Endothelial cell of umbilical vein (primary cell): ENCODE data around the gene USP40. TPM values are rescaled to one million over a fixed set of nuclear protein-coding genes. Genes with fewer than 3 reads are reported as not detected.

Experiments
- BruUV-seq: library from RNA; stranded (reverse); fragments of 400-500 nt; replicated peaks from 2 replicates; lab custom pipeline; 2021; lab: Mats Ljungman, UMichigan
- CTCF ChIA-PET: fragments of 300-600, 350-600 bp; sonication (Branson Sonifier 250); formaldehyde crosslinking; loops from one replicate; lab custom pipeline; 2021; ENCODE audit warnings: antibody characterized with exemption, inconsistent platforms; lab: Charles Lee
- POLR2A ChIA-PET: fragments of 300-600, 350-600 bp; sonication (Branson Sonifier 250); formaldehyde crosslinking; loops from one replicate; lab custom pipeline; 2021; ENCODE audit warnings: antibody characterized with exemption, inconsistent platforms; lab: Charles Lee
- DNase-seq: peaks from one replicate; pipeline ENCODE4 v3.0.0-alpha.2; 2011; ENCODE audit warnings: low read depth, low spot score
- FAIRE-seq: peaks from 2 replicates; lab custom pipeline; 2011; peaks lifted over from hg19 to GRCh38; lab: Jason Lieb, UNC
- H2AFZ ChIP-seq: 2 replicates; pipeline ENCODE4 v1.6.0; 2012; ENCODE audit warnings: low read depth, low read length, control low read depth, inconsistent platforms
- H3K27ac ChIP-seq: 2 replicates; pipeline ENCODE4 v1.5.1; 2011; ENCODE audit warnings: low read depth, mild to moderate bottlenecking, control low read depth, low read length, moderate library complexity; ENCODE audit not compliant: insufficient read depth
- H3K27me3 ChIP-seq, 2 experiments: 2 replicates each; pipeline versions ENCODE4 v1.6.0 to v1.6.1; 2011; ENCODE audit warnings: low read length in 2 of 2, mixed read lengths in 1 of 2; ENCODE audit not compliant: control insufficient read depth in 2 of 2, insufficient read depth in 2 of 2
- H3K36me3 ChIP-seq, 2 experiments: 2 replicates in 1 of 2; 3 replicates in 1 of 2; pipeline ENCODE4 v1.5.1; 2011; ENCODE audit warnings: low read length in 2 of 2, mild to moderate bottlenecking in 1 of 2, moderate library complexity in 1 of 2; ENCODE audit not compliant: control insufficient read depth in 2 of 2, insufficient read depth in 2 of 2; ENCODE audit errors: extremely low read depth in 1 of 2
- H3K4me1 ChIP-seq: 3 replicates; pipeline ENCODE4 v1.5.1; 2011; ENCODE audit warnings: mild to moderate bottlenecking, low read length; ENCODE audit not compliant: control insufficient read depth, insufficient read depth; ENCODE audit errors: extremely low read depth
- H3K4me2 ChIP-seq: 2 replicates; pipeline ENCODE4 v1.6.1; 2011; ENCODE audit warnings: low read length, control low read depth, mixed read lengths; ENCODE audit not compliant: insufficient read depth
- H3K4me3 ChIP-seq, 3 experiments: fragments of 200-600 bp in 1 of 3; sonication (generic), shearing (Covaris generic) in 1 of 3; replicated peaks in 1 of 3; 2 replicates each; pipeline ENCODE4 v1.5.1; 2011 to 2016; ENCODE audit warnings: control low read depth in 3 of 3, low read length in 3 of 3, mild to moderate bottlenecking in 2 of 3, inconsistent platforms in 1 of 3, low read depth in 1 of 3, moderate library complexity in 1 of 3; ENCODE audit not compliant: insufficient read depth in 1 of 3
- H3K79me2 ChIP-seq: 2 replicates; pipeline ENCODE4 v1.6.0; 2012; ENCODE audit warnings: low read length, inconsistent platforms; ENCODE audit not compliant: control insufficient read depth, insufficient read depth
- H3K9ac ChIP-seq: replicated peaks from 2 replicates; pipeline ENCODE3; 2011; ENCODE audit warnings: low read length, control low read depth; ENCODE audit not compliant: insufficient read depth; ENCODE audit errors: extremely low read depth
- H3K9me1 ChIP-seq: replicated peaks from 3 replicates; pipeline ENCODE4 v1.6.0; 2011; ENCODE audit warnings: mild to moderate bottlenecking, low read length; ENCODE audit not compliant: control insufficient read depth, insufficient read depth; ENCODE audit errors: extremely low read depth
- H3K9me3 ChIP-seq: replicated peaks from 2 replicates; pipeline ENCODE4 v1.5.1; 2012; ENCODE audit warnings: low read length, inconsistent platforms; ENCODE audit not compliant: control insufficient read depth, insufficient read depth
- H4K20me1 ChIP-seq: replicated peaks from 2 replicates; pipeline ENCODE3; 2011; ENCODE audit warnings: mild to moderate bottlenecking, low read length; ENCODE audit not compliant: control insufficient read depth, insufficient read depth; ENCODE audit errors: extremely low read depth
- EZH2 ChIP-seq: IDR thresholded peaks from 2 replicates; pipeline ENCODE4 v1.6.1; 2012; ENCODE audit warnings: borderline replicate concordance, low read depth, mild to moderate bottlenecking, moderate library complexity, low read length, inconsistent platforms; ENCODE audit not compliant: severe bottlenecking
- FOS ChIP-seq: IDR thresholded peaks from 2 replicates; pipeline ENCODE4 v1.6.1; 2011; ENCODE audit warnings: mild to moderate bottlenecking, low read length, moderate library complexity, borderline replicate concordance; ENCODE audit not compliant: insufficient read depth
- GATA2 ChIP-seq: IDR thresholded peaks from 2 replicates; pipeline ENCODE4 v1.7.0; 2011; ENCODE audit warnings: low read depth, mild to moderate bottlenecking, moderate library complexity, mixed read lengths, low read length; ENCODE audit not compliant: insufficient read length, insufficient read depth
- JUN ChIP-seq: IDR thresholded peaks from 2 replicates; pipeline ENCODE4 v1.6.1; 2011; ENCODE audit warnings: borderline replicate concordance, low read depth; ENCODE audit not compliant: insufficient read length, insufficient read depth
- MYC ChIP-seq: IDR thresholded peaks from one replicate; pipeline ENCODE4 v1.6.1; 2011; ENCODE audit warnings: mild to moderate bottlenecking, low read depth, low read length
- POLR2A ChIP-seq: IDR thresholded peaks from 2 replicates; pipeline ENCODE4 v1.6.1; 2012; ENCODE audit warnings: low read depth, mild to moderate bottlenecking, control low read depth, low read length
- POLR2AphosphoS5 ChIP-seq: IDR thresholded peaks from 2 replicates; pipeline ENCODE4 v1.6.1; 2012; ENCODE audit warnings: low read depth, mild to moderate bottlenecking, control low read depth, low read length, moderate library complexity; ENCODE audit not compliant: insufficient read depth
- dilution Hi-C: fragments of 300-500 bp; cut with MboI; formaldehyde crosslinking; loops from one replicate; pipeline ENCODE4 v1.15.0; 2019; ENCODE audit warnings: low sequenced_read_pairs; ENCODE audit not compliant: extremely low pct_ligation_motif_present
- intact Hi-C: fragments of 100-400 bp; cut with micrococcal nuclease; formaldehyde crosslinking; loops from one replicate; pipeline ENCODE4 v1.10.0; 2022
- polyA plus RNA-seq, 4 experiments: library from polyadenylated mRNA; depleted of rRNA in 3 of 4; stranded (reverse) in 3 of 4; unstranded in 1 of 4; fragments of >200 nt; gene quantifications; 2 replicates each; pipeline versions ENCODE4 v1.2.1 to v1.2.3, GENCODE V29; 2011 to 2012; ENCODE audit warnings: missing spikeins in 1 of 4
- total RNA-seq: library from RNA; stranded (reverse); gene quantifications from 2 replicates; pipeline ENCODE4 v1.2.3, GENCODE V29; 2021
- TF ChIP-seq, protein P1 (sequence below), 2 donors: IDR thresholded peaks; 1 replicate in 1 of 2; 2 replicates in 1 of 2; pipeline ENCODE4 v1.5.1; 2011; ENCODE audit warnings: low read length in 2 of 2, mild to moderate bottlenecking in 2 of 2, moderate library complexity in 2 of 2, control low read depth in 1 of 2, inconsistent platforms in 1 of 2, low read depth in 1 of 2; ENCODE audit not compliant: insufficient read depth in 1 of 2; ENCODE audit errors: extremely low read depth in 1 of 2
- TF ChIP-seq, protein P2 (sequence below): IDR thresholded peaks from 2 replicates; pipeline ENCODE4 v1.6.1; 2011; ENCODE audit not compliant: insufficient read depth, insufficient read length

Gene USP40
- total and polyA plus RNA-seq, 2 donors (not counting 3 experiments of a cell fraction or from before 2014, with no cell fraction given) = 32.2 to 32.5 TPM

DNA sequence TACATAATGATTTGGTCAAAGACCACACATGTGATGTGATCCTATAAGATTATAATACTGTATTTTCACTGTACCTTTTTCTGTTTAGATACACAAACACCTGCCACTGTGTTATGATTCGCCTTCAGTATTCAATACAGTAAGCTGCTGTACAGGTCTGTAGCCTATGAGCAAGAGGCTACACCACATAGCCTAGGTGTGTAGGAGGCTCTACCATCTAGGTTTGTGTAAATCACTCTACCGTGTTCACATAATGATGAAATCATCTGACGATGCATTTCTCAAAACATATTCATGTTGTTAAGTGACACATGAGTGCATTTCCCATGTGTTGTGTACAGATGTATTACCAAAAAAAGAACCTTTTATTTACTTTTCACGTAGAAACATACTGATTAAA is 74.5 kb downstream of the USP40 start:
- dilution Hi-C loops (no loop called here), intact Hi-C loops (no loop called here)
- TF ChIP-seq POLR2A (no peak), FOS (no peak), GATA2 (no peak), JUN (no peak), MYC (no peak), POLR2AphosphoS5 (no peak), EZH2 (no peak)
- TF ChIP-seq, protein P1, sequence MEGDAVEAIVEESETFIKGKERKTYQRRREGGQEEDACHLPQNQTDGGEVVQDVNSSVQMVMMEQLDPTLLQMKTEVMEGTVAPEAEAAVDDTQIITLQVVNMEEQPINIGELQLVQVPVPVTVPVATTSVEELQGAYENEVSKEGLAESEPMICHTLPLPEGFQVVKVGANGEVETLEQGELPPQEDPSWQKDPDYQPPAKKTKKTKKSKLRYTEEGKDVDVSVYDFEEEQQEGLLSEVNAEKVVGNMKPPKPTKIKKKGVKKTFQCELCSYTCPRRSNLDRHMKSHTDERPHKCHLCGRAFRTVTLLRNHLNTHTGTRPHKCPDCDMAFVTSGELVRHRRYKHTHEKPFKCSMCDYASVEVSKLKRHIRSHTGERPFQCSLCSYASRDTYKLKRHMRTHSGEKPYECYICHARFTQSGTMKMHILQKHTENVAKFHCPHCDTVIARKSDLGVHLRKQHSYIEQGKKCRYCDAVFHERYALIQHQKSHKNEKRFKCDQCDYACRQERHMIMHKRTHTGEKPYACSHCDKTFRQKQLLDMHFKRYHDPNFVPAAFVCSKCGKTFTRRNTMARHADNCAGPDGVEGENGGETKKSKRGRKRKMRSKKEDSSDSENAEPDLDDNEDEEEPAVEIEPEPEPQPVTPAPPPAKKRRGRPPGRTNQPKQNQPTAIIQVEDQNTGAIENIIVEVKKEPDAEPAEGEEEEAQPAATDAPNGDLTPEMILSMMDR (IDR thresholded peaks at IDR 0.05; ENCODE audit: extremely low read depth in 1 of 2, insufficient read depth in 1 of 2, low read depth in 1 of 2, low read length in 2 of 2) = no peak
- TF ChIP-seq, protein P2, sequence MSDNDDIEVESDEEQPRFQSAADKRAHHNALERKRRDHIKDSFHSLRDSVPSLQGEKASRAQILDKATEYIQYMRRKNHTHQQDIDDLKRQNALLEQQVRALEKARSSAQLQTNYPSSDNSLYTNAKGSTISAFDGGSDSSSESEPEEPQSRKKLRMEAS = no peak
- no peaks in the 10 kb centered on the region for H3K9me1 ChIP-seq
- BruUV-seq = no TSS peak
- peaks cover 13% of the 10 kb centered on the region for H3K4me1 ChIP-seq
- no peaks in the 10 kb centered on the region for H3K79me2 ChIP-seq
- H3K27me3 ChIP-seq = no peaks in the 10 kb centered on the region
- no peak overlapping the region for H2AFZ ChIP-seq
- no peak overlapping the region for H3K9ac ChIP-seq
- POLR2A ChIA-PET = no interaction called here
- H4K20me1 ChIP-seq = no peaks in the 10 kb centered on the region
- H3K36me3 ChIP-seq = peaks cover 0 to 3% of the 10 kb centered on the region in 2 experiments
- DNase-seq (no peak), FAIRE-seq (no peak)
- no peak overlapping the region for H3K27ac ChIP-seq
- no peak overlapping the region for H3K4me2 ChIP-seq
- CTCF ChIA-PET = no interaction called here
- H3K9me3 ChIP-seq = no peaks in the 10 kb centered on the region
- no peak overlapping the region for H3K4me3 ChIP-seq
